Osteoblast (primary cell): Measurements from ENCODE around the gene RDH12. TPM values are rescaled to one million over a fixed set of nuclear protein-coding genes. Genes with fewer than 3 reads are reported as not detected.
A peak's percentile ranks its signal among the peaks of the same experiment; 100 is the strongest.

Experiments
- DNase-seq: peaks from one replicate; pipeline ENCODE4 v3.0.0; 2011; ENCODE audit warnings: low spot score, mixed read lengths; ENCODE audit not compliant: insufficient read length; ENCODE audit errors: missing footprints
- H2AFZ ChIP-seq: 2 replicates; pipeline ENCODE4 v1.6.0; 2011; ENCODE audit warnings: mild to moderate bottlenecking, low read length
- H3K27ac ChIP-seq: 2 replicates; pipeline ENCODE4 v1.5.1; 2011; ENCODE audit warnings: mild to moderate bottlenecking, low read depth, low read length, moderate library complexity
- H3K27me3 ChIP-seq: 2 replicates; pipeline ENCODE4 v1.6.0; 2012; ENCODE audit warnings: mild to moderate bottlenecking, control low read depth, inconsistent platforms, low read length, moderate library complexity; ENCODE audit not compliant: insufficient read depth
- H3K36me3 ChIP-seq: 2 replicates; pipeline ENCODE4 v1.5.1; 2011; ENCODE audit warnings: mild to moderate bottlenecking, low read length, control low read depth, moderate library complexity; ENCODE audit not compliant: insufficient read depth
- H3K4me1 ChIP-seq: 2 replicates; pipeline ENCODE4 v1.5.1; 2011; ENCODE audit warnings: mild to moderate bottlenecking, low read length, control low read depth, moderate library complexity; ENCODE audit not compliant: insufficient read depth
- H3K4me2 ChIP-seq: 2 replicates; pipeline ENCODE4 v1.6.0; 2011; ENCODE audit warnings: mild to moderate bottlenecking, low read length; ENCODE audit not compliant: insufficient read depth
- H3K4me3 ChIP-seq: fragments of 200-600 bp; sonication (generic); 3 replicates; pipeline ENCODE4 v1.5.1; 2012; ENCODE audit warnings: mild to moderate bottlenecking, low read length, inconsistent platforms; ENCODE audit not compliant: insufficient read depth
- H3K79me2 ChIP-seq: 2 replicates; pipeline ENCODE4 v1.6.0; 2012; ENCODE audit warnings: mild to moderate bottlenecking, low read length, control low read depth, inconsistent platforms; ENCODE audit not compliant: insufficient read depth
- H3K9me3 ChIP-seq: 2 replicates; pipeline ENCODE4 v1.5.1; 2011; ENCODE audit warnings: low read depth, low read length, control low read depth
- H4K20me1 ChIP-seq: 2 replicates; pipeline ENCODE4 v1.6.0; 2012; ENCODE audit warnings: mild to moderate bottlenecking, low read length, control low read depth; ENCODE audit not compliant: insufficient read depth
- total RNA-seq: library from RNA; depleted of rRNA; stranded (reverse); fragments of >200 nt; gene quantifications from 2 replicates; pipeline ENCODE4 v1.2.3, GENCODE V29; 2012
- TF ChIP-seq, protein P1 (sequence below): IDR thresholded peaks from 2 replicates; pipeline ENCODE4 v1.5.1; 2011; ENCODE audit warnings: mild to moderate bottlenecking, low read depth, low read length, moderate library complexity; ENCODE audit errors: extremely low read depth

Gene RDH12
- total RNA-seq, 1 donor, result not detected

DNA sequence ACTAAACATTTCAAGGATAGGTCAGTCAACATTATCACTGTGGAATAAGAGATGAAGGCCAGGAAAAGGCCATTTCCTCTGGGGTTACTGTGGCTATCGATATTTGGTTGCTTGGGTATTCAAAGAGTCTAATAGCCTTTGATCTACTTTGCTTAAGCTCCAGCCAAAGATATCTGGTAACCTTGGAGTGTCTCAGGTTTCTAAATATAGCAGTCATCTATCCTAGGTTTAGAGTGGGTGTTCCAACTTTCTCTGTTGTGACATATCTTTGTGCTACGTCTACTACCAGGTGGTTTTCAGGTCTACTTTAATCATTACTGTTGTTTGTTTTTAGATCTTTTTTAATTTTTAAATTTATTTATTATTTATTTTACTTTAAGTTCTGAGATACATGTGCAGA lies 42.4 kb downstream of the RDH12 start:
- DNase-seq, result no peak
- Histone ChIP-seq H3K9me3 (no peaks in the 10 kb centered on the region), H2AFZ (no peak overlapping the region), H3K4me1 (peaks cover 6% of the 10 kb centered on the region), H3K27me3 (peaks cover 7% of the 10 kb centered on the region), H3K4me3 (no peak overlapping the region), H3K27ac (no peak overlapping the region), H3K4me2 (no peak overlapping the region), H3K36me3 (peaks cover 9% of the 10 kb centered on the region), H4K20me1 (no peaks in the 10 kb centered on the region), H3K79me2 (no peaks in the 10 kb centered on the region)
- TF ChIP-seq, protein P1, sequence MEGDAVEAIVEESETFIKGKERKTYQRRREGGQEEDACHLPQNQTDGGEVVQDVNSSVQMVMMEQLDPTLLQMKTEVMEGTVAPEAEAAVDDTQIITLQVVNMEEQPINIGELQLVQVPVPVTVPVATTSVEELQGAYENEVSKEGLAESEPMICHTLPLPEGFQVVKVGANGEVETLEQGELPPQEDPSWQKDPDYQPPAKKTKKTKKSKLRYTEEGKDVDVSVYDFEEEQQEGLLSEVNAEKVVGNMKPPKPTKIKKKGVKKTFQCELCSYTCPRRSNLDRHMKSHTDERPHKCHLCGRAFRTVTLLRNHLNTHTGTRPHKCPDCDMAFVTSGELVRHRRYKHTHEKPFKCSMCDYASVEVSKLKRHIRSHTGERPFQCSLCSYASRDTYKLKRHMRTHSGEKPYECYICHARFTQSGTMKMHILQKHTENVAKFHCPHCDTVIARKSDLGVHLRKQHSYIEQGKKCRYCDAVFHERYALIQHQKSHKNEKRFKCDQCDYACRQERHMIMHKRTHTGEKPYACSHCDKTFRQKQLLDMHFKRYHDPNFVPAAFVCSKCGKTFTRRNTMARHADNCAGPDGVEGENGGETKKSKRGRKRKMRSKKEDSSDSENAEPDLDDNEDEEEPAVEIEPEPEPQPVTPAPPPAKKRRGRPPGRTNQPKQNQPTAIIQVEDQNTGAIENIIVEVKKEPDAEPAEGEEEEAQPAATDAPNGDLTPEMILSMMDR, result no peak

DNA sequence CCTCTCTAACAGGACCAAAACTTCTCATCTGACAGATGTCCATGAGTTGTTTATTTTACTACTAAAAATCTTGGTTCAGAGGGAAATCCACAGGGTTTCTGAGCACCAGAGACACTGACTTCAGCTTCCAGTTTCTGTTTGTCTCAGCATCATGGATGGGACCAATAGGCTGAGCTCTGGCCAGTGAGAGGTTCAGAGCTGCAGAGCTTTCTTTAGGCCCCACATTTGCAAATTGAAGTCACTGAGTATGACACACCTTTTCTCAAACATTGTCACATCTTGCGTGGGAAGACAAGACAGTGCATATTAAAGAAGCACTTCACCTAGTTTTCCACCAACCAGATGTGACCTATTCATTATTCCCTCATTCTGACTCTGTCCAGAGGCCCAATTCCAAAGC lies 45.2 kb downstream of the RDH12 start:
- Histone ChIP-seq H2AFZ (no peak overlapping the region), H3K4me1 (no peaks in the 10 kb centered on the region), H3K27ac (no peak overlapping the region), H3K79me2 (no peaks in the 10 kb centered on the region), H3K36me3 (peaks cover 28% of the 10 kb centered on the region), H3K9me3 (no peaks in the 10 kb centered on the region), H3K4me2 (no peak overlapping the region), H3K27me3 (no peaks in the 10 kb centered on the region), H4K20me1 (no peaks in the 10 kb centered on the region), H3K4me3 (no peak overlapping the region)
- no peak for DNase-seq
- TF ChIP-seq, protein P1, result no peak

DNA sequence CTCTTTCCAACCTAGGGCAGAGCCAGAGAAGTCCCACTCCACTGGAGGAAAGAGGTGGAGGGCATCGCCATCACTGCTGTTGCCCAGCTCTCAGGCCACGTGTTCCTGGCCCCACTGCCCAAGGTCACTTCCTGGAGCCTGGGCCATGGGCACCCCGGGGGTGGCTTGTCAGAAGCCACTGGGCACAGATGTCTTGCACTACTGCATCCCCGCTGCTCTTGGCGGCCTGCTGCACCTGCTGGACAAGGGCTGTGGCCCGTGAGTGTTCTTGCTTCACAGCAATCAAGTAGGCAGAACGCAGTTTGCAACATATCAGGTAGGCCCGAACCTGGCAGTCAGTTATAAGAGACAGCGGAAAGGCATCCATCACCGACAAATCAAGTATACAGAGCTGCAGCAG lies 46.6 kb downstream of the RDH12 start:
- no peak overlapping the region for H3K4me2 ChIP-seq
- DNase-seq, result no peak
- H3K79me2 ChIP-seq, result no peaks in the 10 kb centered on the region
- no peak overlapping the region for H2AFZ ChIP-seq
- TF ChIP-seq, protein P1, result no peak
- H3K27ac ChIP-seq, result no peak overlapping the region
- no peaks in the 10 kb centered on the region for H3K9me3 ChIP-seq
- H3K4me1 ChIP-seq, result no peaks in the 10 kb centered on the region
- H3K36me3 ChIP-seq, result peaks cover 39% of the 10 kb centered on the region
- H3K4me3 ChIP-seq, result no peak overlapping the region
- H3K27me3 ChIP-seq, result no peaks in the 10 kb centered on the region
- H4K20me1 ChIP-seq, result no peaks in the 10 kb centered on the region

DNA sequence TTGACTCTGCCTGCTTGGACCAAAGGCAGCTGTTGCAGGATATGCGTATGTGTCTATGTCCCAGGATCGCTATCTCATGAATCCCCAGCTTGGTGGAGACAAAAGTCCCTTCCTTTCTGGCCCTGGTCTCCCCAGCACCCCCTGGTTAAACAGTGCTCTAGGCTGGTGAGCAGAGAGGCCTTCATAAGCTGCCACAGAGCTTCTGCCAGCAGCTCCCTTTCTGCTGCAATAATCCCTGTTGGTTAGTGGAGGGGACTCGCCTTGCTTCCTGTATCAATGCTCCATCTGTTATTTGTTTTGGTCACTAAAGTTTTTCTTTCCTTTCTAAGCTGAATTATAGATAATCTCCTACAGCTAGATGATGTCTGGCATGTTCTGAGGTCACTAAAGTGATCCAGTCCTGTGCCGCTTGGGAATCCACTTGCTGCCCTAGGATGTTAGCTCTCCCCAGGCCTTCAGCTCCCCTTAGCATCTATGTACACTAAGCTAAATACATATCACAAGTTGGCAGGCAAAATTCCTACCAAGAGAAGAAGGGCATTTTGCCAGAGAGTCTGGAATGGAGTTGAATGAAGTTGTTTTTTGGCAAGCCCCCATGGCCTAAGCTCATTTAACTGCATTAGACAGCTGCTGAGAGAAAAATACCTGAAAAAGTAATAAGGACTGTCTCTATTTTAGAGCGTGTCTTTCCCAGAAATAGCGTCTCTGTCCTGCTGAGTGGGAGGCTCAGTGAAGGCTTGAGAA lies 47.8 kb downstream of the RDH12 start:
- no peak overlapping the region for H3K4me2 ChIP-seq
- no peaks in the 10 kb centered on the region for H3K9me3 ChIP-seq
- H4K20me1 ChIP-seq, result no peaks in the 10 kb centered on the region
- H3K4me1 ChIP-seq, result no peaks in the 10 kb centered on the region
- no peaks in the 10 kb centered on the region for H3K27me3 ChIP-seq
- no peaks in the 10 kb centered on the region for H3K79me2 ChIP-seq
- H2AFZ ChIP-seq, result no peak overlapping the region
- TF ChIP-seq, protein P1, result no peak
- no peak overlapping the region for H3K27ac ChIP-seq
- no peak overlapping the region for H3K4me3 ChIP-seq
- DNase-seq, result peak; percentile 56
- H3K36me3 ChIP-seq, result peaks cover 49% of the 10 kb centered on the region
